ENCODE measurements around the gene COL4A2.

GRCh38 chr13:110327051-110327721 is 20.1 kb downstream of the COL4A2 start:
- no peak for TF ChIP-seq CTCF (conservative IDR thresholded peaks at IDR 0.05; ENCODE audit: low read depth, low read length)
- no peak for TF ChIP-seq EZH2 (IDR thresholded peaks at IDR 0.05; ENCODE audit: low read length, unreplicated experiment)
